Eye (tissue), 1 donor: Measurements from ENCODE around the gene PUSL1.

Experiments used
- DNase-seq: peaks from one replicate; pipeline ENCODE4 v3.0.0-alpha.2; 2015

The PUSL1 gene

GRCh38 chr1:1354271-1355247 is 46.2 kb downstream of the PUSL1 start:
- DNase-seq = no peak

- DNase-seq = peak; percentile 69
These were observed 47.0 kb downstream of the PUSL1 start for GRCh38 chr1:1355416-1355815.

- DNase-seq = no peak
These were observed 47.9 kb downstream of the PUSL1 start for GRCh38 chr1:1356166-1356795.

DNA sequence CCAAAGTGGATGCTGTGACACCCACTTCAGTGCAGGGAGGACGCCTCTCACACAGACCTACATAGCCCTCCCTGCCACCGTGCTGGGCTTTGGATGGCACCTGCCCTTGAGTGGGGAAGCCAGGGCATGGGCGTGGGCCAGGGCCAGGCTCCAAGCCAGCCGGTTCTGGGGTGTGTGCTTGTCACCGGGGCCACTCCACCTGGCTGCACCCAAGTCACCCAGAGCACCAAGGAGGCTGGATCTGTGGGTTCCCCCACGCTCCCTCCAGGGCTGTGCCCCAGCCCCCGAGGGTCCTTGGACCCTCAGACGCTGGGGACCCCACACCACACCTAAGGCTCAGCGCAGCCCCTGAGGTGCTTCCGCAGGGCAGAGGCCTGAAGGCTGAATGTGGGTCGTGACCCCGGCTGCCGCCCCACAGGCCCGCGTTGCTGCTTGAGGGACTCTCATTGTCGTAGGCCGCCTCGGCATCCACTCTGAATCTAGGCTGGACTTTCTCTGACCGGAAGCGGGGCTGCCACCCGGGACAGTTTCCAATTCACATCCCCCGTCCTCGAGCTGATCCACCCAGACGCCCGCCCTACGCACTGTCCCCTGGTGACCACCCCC is 48.5 kb downstream of the PUSL1 start:
- peak; percentile 52 for DNase-seq

DNA sequence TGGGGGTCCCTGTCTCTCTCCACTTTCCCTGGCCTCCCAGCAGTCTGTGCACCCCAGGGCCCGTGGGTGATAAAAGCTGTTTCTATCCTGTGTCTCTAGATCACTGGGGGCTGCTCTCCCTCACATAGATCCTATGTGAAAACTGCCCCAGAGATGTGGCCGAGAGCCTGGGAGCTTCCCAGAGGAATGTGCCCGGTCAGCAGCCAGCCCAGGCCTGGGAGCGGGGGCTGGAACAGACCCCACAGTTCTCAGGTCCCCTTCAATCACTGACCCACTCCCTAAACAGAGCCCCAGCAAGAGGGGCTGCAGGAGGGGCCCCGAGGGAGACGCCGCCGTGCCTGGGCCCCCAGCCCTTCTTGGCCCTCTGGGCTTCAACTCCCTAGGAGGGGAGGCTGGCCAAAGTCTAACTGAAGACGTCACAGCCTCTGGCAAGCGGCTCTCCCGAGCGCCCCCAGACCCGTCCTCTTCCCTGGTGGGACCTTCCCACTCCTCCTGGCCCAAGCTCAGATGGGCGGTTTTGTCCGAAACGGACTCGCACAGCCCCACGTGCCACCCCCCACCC is 49.6 kb downstream of the PUSL1 start:
- DNase-seq = peak; percentile 70

- peak; percentile 91 for DNase-seq
These were observed 50.3 kb downstream of the PUSL1 start, which contains the start of gene MXRA8 for GRCh38 chr1:1358433-1359271. TSS of gene MXRA8 (minus strand) at chr1:1358555. CDS start at chr1:1358504, 51 bp downstream.

DNA sequence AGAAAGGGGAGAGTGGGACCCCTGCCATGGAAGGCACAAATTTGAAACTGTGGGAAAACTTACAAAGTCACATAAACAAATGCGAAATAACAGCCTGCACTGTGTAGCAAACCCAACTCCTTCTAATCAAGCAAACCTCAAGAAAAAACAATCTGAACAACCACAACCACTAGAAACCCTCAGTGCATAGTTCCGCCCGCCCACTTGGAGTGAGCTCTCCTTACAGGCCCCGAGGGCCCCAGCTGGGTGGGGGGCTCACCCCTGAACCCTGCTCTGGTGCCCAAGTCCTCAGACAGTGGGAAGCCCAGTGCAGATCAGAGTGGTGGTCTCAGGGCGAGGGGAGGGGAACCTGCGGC is 50.9 kb downstream of the PUSL1 start:
- peak; percentile 66 for DNase-seq

GRCh38 chr1:1359664-1360468 is 51.5 kb downstream of the PUSL1 start:
- peak; percentile 85 for DNase-seq

- DNase-seq = peak; percentile 61
These were observed 52.2 kb downstream of the PUSL1 start for GRCh38 chr1:1360506-1361169.
